Measurements from ENCODE around the gene C11orf16. TPM values are rescaled to one million over a fixed set of nuclear protein-coding genes. Genes with fewer than 3 reads are reported as not detected.

The C11orf16 gene
- total RNA-seq, 2 donors from 2014 or later: not detected

DNA sequence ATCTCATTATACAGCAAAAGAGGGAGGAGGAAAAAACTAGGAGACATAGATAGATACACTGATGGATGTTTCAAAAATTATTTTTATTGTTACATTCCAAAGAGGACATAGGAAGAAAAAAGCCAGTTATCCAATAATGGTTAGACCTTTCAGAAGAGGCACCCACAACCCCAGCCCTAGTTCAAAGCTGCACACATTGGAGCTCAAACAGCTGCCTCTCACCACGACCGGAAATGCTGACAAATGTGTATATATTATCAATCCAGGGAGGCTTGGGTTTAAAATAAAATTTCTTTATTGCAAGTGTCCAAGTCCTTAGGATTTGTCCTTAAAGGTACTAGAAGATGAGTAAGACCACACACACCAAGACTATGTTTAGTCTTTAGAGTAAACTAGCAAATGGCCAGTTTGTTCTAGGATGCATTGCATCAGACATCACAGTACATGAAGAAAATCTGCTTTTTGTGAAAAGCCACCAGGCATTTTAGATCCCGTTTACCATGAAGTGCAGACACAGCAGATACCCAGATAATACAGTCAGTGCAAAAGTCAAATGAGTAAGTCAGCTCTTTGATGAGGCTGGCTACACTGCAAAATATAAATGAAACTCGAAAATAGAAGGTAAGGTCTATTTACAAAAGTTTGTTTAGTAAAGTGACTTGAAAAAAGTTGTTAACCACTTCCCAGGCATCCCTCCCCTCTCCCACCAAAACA is 14.6 kb upstream of the C11orf16 start:
- no peaks in the 10 kb centered on the region for H3K27me3 ChIP-seq (replicated peaks; ENCODE audit: insufficient read depth)
- no peak overlapping the region for H3K4me3 ChIP-seq
- H3K27ac ChIP-seq: no peak overlapping the region
- intact Hi-C loops (cut with DNase I): no loop called here
- H3K4me1 ChIP-seq (replicated peaks): no peaks in the 10 kb centered on the region
- H3K9me3 ChIP-seq: no peaks in the 10 kb centered on the region
- TF ChIP-seq POLR2A (IDR thresholded peaks at IDR 0.05) (no peak), POLR2AphosphoS5 (IDR thresholded peaks at IDR 0.05) (no peak)
- TF ChIP-seq, protein P1, sequence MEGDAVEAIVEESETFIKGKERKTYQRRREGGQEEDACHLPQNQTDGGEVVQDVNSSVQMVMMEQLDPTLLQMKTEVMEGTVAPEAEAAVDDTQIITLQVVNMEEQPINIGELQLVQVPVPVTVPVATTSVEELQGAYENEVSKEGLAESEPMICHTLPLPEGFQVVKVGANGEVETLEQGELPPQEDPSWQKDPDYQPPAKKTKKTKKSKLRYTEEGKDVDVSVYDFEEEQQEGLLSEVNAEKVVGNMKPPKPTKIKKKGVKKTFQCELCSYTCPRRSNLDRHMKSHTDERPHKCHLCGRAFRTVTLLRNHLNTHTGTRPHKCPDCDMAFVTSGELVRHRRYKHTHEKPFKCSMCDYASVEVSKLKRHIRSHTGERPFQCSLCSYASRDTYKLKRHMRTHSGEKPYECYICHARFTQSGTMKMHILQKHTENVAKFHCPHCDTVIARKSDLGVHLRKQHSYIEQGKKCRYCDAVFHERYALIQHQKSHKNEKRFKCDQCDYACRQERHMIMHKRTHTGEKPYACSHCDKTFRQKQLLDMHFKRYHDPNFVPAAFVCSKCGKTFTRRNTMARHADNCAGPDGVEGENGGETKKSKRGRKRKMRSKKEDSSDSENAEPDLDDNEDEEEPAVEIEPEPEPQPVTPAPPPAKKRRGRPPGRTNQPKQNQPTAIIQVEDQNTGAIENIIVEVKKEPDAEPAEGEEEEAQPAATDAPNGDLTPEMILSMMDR (IDR thresholded peaks at IDR 0.05): no peak
- H3K36me3 ChIP-seq: no peaks in the 10 kb centered on the region
- WGBS: 83% methylated on average over 4 of the region's 4 CpGs
- DNase-seq (ENCODE audit: low spot score): no peak

DNA sequence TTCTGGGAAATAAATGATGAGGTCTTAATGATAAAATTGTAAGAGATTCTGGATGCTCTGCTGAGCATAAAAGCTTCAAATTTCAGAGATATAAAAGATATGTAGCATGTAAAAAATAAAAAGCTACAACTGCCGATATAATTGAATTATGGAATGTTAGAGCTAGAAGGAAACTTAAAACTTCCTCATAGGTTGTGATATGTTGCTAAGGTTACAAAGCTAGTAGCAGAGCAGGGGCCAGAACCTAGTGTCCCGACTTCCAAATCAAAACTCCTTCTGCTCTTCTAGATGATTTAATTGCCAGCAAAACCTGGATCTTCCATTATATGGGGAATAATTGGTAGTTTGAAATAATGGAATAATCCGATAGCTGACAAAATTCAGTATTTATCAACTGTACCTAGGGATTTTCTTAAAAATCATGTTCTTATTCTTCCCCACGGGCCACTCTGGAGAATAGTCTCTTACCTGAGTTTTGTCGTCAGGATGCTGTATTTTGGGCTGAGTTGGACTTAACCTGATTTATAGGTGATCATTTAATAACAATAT is 9.8 kb upstream of the C11orf16 start, which contains the start of gene ASCL3:
ASCL3 (minus strand) TSS at position 499 of the 549 bp plus-strand sequence. CDS start 4,855 bp downstream, outside the sequence.
- Histone ChIP-seq H3K27ac (no peak within 1 kb of the TSS), H3K4me1 (replicated peaks) (no peaks in the 10 kb centered on the region), H3K4me3 (no peak within 1 kb of the TSS), H3K36me3 (no peaks in the 10 kb centered on the region), H3K9me3 (no peaks in the 10 kb centered on the region), H3K27me3 (replicated peaks; ENCODE audit: insufficient read depth) (no peaks in the 10 kb centered on the region)
- TF ChIP-seq, protein P1 (IDR thresholded peaks at IDR 0.05): no peak
- TF ChIP-seq POLR2AphosphoS5 (IDR thresholded peaks at IDR 0.05): no peak
- TF ChIP-seq POLR2A (IDR thresholded peaks at IDR 0.05): no peak
- intact Hi-C loops (cut with DNase I): no loop called here
- no peak for DNase-seq (ENCODE audit: low spot score)
- WGBS: 65% methylated on average over 5 of the region's 5 CpGs

DNA sequence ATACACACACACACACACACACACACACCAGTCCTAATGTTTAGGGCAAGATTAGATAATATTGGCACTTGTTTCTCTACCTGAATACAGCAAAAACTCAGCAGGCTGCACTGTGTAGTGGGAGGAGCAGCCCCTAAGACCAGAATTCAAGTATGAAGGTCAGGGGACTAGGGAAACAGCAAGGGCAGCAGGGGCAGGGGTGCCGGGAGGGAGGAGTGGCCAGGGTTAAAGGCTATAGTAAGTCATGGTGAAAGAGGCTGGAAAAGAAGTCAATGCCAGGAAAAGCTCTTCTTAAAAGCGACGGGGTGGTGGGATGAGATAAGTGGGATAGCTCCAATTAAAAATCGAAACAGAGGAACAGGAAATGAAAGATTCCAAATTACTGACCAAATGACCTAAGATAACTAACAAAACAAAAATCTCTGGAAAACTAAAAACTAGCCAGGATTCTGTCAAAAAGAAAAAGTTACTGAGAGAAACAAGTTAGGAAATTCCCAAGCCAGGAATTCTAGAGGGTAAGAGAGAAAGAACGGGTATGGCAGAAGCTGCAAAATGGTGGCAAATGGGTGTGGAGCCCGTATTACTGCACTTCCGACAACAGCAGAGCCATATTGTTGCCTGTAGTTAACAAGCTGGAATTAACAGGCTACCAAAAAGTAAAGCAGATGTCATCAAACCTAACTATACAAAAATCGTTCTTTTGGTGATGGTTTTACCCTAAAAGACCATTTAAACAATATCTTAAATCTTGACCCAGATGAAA is 8.8 kb upstream of the C11orf16 start:
- DNase-seq (ENCODE audit: low spot score): no peak
- TF ChIP-seq POLR2A (IDR thresholded peaks at IDR 0.05): no peak
- TF ChIP-seq, protein P1 (IDR thresholded peaks at IDR 0.05): no peak
- no peak for TF ChIP-seq POLR2AphosphoS5 (IDR thresholded peaks at IDR 0.05)
- no peaks in the 10 kb centered on the region for H3K36me3 ChIP-seq
- intact Hi-C loops (cut with DNase I): no loop called here
- WGBS: 75% methylated on average over 8 of the region's 8 CpGs
- H3K27ac ChIP-seq: no peak overlapping the region
- no peaks in the 10 kb centered on the region for H3K9me3 ChIP-seq
- no peaks in the 10 kb centered on the region for H3K4me1 ChIP-seq (replicated peaks)
- H3K4me3 ChIP-seq: no peak overlapping the region
- no peaks in the 10 kb centered on the region for H3K27me3 ChIP-seq (replicated peaks; ENCODE audit: insufficient read depth)

DNA sequence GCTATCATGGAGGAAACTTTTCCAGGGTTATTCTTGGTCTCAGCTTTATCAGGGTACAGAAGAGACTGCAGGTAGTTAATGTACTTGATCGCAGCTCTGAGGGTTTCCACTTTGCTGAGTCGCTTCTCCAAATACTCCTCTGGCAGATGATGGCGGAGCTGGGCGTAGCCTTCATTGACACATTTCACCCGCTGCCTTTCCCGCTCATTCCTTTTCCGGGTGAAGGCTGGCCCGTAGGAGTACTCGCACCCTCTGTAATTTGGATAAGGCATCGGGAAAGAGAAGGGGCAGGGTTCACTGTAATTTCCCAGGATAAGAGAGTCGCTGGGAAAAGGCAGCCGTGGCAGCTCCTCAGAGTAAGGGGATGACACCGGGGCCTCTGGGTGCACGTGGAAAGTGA is 4.9 kb upstream of the C11orf16 start:
- Histone ChIP-seq H3K4me1 (replicated peaks) (no peaks in the 10 kb centered on the region), H3K27ac (no peak overlapping the region), H3K4me3 (no peak overlapping the region), H3K36me3 (no peaks in the 10 kb centered on the region), H3K27me3 (replicated peaks; ENCODE audit: insufficient read depth) (no peaks in the 10 kb centered on the region), H3K9me3 (no peaks in the 10 kb centered on the region)
- intact Hi-C loops (cut with DNase I): no loop called here
- TF ChIP-seq, protein P1 (IDR thresholded peaks at IDR 0.05): no peak
- TF ChIP-seq POLR2AphosphoS5 (IDR thresholded peaks at IDR 0.05) (no peak), POLR2A (IDR thresholded peaks at IDR 0.05) (no peak)
- no peak for DNase-seq (ENCODE audit: low spot score)
- WGBS: 88% methylated on average over 14 of the region's 14 CpGs
